Activated naive CD4-positive, alpha-beta T cell treated with anti-CD3 and anti-CD28 coated beads, Interleukin-2, amount 10 ng/mL, durations not matched to agents 7 days and 5 days (primary cell): ENCODE measurements around the gene INPP1.
"Not testable (repeated sequence)": the region's sequence is repeated elsewhere in the genome, so short reads cannot be mapped to it uniquely, and the experiment has no call there.

Source experiments
- CTCF ChIA-PET: fragments of 350-600 bp; sonication (Branson Sonifier 250); formaldehyde crosslinking; loops from one replicate; lab custom pipeline; 2021; ENCODE audit warnings: antibody characterized with exemption; lab: Charles Lee
- DNase-seq: peaks from one replicate; pipeline ENCODE4 v3.0.0-alpha.2; 2020
- H3K27ac Mint-ChIP-seq: one replicate; pipeline ENCODE4 v1.8.0; 2021; ENCODE audit warnings: mild to moderate bottlenecking, moderate library complexity, mixed read lengths
- H3K27me3 Mint-ChIP-seq: one replicate; pipeline ENCODE4 v1.8.0; 2021; ENCODE audit warnings: mild to moderate bottlenecking, mixed read lengths
- H3K36me3 Mint-ChIP-seq: one replicate; pipeline ENCODE4 v1.8.0; 2021; ENCODE audit warnings: mixed read lengths
- H3K4me1 Mint-ChIP-seq: one replicate; pipeline ENCODE4 v1.8.0; 2021; ENCODE audit warnings: mixed read lengths
- H3K4me3 Mint-ChIP-seq: one replicate; pipeline ENCODE4 v1.8.0; 2021; ENCODE audit warnings: mild to moderate bottlenecking, moderate library complexity, mixed read lengths
- H3K9me3 Mint-ChIP-seq: one replicate; pipeline ENCODE4 v1.8.0; 2021; ENCODE audit warnings: mixed read lengths

The INPP1 gene

GRCh38 chr2:190343536-190344275 is at the start of gene INPP1:
TSS of gene INPP1 (plus strand) at chr2:190343589. CDS start at chr2:190360103, 16,514 bp downstream.
- peaks cover 27% of the 10 kb centered on the region for H3K27me3 Mint-ChIP-seq
- no peaks in the 10 kb centered on the region for H3K36me3 Mint-ChIP-seq
- CTCF ChIA-PET, result interaction anchor here (0.8 to 1.9 kb wide), 7 partner anchors 12 to 27 kb away, joined by 3 to 12 read pairs (median 5); no protein-coding TSS in a partner anchor
- H3K4me1 Mint-ChIP-seq, result peaks cover 14% of the 10 kb centered on the region
- peak within 1 kb of the TSS; percentile 49 for H3K27ac Mint-ChIP-seq
- DNase-seq, result peak; percentile 59
- H3K4me3 Mint-ChIP-seq, result peak within 1 kb of the TSS; percentile 75
- H3K9me3 Mint-ChIP-seq, result no peaks in the 10 kb centered on the region

GRCh38 chr2:190297880-190298279 is 45.5 kb upstream of the INPP1 start:
- H3K36me3 Mint-ChIP-seq, CTCF ChIA-PET, H3K4me1 Mint-ChIP-seq, H3K27me3 Mint-ChIP-seq, H3K9me3 Mint-ChIP-seq, DNase-seq, H3K4me3 Mint-ChIP-seq, H3K27ac Mint-ChIP-seq: not testable (repeated sequence)

- H3K4me3 Mint-ChIP-seq, result no peak overlapping the region
- H3K27me3 Mint-ChIP-seq, result no peaks in the 10 kb centered on the region
- H3K36me3 Mint-ChIP-seq, result peaks cover 3% of the 10 kb centered on the region
- H3K27ac Mint-ChIP-seq, result no peak overlapping the region
- peaks cover 6% of the 10 kb centered on the region for H3K9me3 Mint-ChIP-seq
- no peaks in the 10 kb centered on the region for H3K4me1 Mint-ChIP-seq
- DNase-seq, result no peak
- CTCF ChIA-PET, result no interaction called here
These were observed 42.4 kb upstream of the INPP1 start for GRCh38 chr2:190301032-190301431.

DNA sequence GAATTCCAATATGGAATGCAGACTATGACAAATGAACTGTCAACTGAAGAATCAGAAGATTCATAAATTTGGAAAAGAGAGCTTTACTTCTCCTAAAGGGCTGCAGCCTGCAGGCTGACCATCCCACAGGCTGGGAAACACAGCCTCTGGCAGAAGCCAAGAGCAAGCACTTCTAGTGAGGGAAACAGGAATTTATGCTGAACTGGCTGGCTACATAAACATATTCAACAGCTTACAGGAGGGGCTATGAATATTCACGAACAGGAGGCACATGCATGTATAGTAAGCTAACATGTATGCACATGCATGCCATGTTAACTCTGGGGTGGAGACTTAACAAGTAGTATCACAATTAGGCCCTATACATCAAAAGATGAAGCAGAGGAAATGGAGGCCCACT is 41.3 kb upstream of the INPP1 start:
- Mint-ChIP-seq H3K27me3 (no peaks in the 10 kb centered on the region), H3K4me1 (no peaks in the 10 kb centered on the region), H3K36me3 (peaks cover 6% of the 10 kb centered on the region), H3K27ac (no peak overlapping the region), H3K9me3 (peaks cover 6% of the 10 kb centered on the region), H3K4me3 (no peak overlapping the region)
- no peak for DNase-seq
- CTCF ChIA-PET, result no interaction called here

GRCh38 chr2:190303647-190304046 is 39.7 kb upstream of the INPP1 start:
- no peak for DNase-seq
- Mint-ChIP-seq H3K36me3 (peaks cover 6% of the 10 kb centered on the region), H3K4me1 (no peaks in the 10 kb centered on the region), H3K27ac (no peak overlapping the region), H3K9me3 (peaks cover 6% of the 10 kb centered on the region), H3K27me3 (no peaks in the 10 kb centered on the region), H3K4me3 (no peak overlapping the region)
- CTCF ChIA-PET, result no interaction called here

DNA sequence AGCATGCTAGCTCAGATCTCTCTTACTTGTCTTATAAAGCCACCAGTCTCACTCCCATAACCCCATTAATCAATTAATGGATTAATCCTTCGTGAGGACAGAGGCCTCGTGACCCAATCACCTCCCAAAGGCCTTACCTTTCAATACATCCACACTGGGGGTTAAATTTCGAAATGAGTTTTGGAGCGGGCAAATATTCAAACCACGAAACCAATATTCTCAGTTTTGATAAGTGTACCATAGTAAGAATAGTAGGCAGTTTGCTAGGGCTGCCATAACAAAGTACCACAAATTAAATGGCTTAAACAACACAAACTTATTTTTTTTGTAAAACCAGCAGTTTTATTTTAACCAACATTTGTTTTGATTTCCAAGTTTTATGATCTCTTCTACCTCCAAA is 39.0 kb upstream of the INPP1 start:
- no peak for DNase-seq
- H3K9me3 Mint-ChIP-seq, result peaks cover 6% of the 10 kb centered on the region
- CTCF ChIA-PET, result no interaction called here
- H3K4me1 Mint-ChIP-seq, result no peaks in the 10 kb centered on the region
- no peak overlapping the region for H3K4me3 Mint-ChIP-seq
- H3K36me3 Mint-ChIP-seq, result peaks cover 6% of the 10 kb centered on the region
- H3K27ac Mint-ChIP-seq, result no peak overlapping the region
- H3K27me3 Mint-ChIP-seq, result no peaks in the 10 kb centered on the region

- H3K27me3 Mint-ChIP-seq, result no peaks in the 10 kb centered on the region
These were observed 35.4 kb upstream of the INPP1 start for GRCh38 chr2:190308031-190308430.

DNA sequence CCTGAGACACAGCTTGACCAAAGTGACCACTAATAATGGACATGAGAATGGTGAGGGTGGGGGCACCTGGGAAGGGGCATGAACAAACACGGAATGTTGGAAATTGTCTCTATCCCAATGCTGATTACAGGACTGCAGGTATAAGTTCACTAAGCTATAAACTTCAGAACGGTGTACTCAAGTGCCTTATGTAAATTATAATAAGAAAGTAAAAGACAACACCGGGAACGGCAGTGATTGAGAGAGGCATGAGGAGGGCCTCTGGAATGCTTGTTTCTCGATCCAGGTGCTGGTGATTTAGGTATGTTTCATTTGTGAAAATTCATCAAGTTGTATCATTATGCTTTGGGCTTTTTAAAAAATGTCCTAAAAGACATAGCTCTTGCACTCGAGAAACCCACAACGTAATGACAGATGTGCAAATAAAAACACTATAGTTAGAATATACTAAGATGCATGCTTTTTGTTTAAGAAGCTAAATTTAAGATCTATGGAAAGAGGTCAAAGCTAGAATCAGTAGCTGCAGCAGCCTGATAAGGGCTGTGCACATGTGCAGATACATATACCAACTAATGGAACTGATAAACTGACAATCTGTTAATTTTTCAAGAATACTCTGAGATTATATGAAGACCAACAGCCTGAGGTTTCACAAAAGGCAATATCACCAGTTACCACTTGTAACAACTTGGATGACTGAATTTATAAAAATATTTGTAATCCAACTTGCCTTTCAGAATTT is 31.3 kb upstream of the INPP1 start:
- no peaks in the 10 kb centered on the region for H3K9me3 Mint-ChIP-seq
- no peaks in the 10 kb centered on the region for H3K36me3 Mint-ChIP-seq
- CTCF ChIA-PET, result interaction anchor here (0.6 kb wide), 1 partner anchor 45 kb away, joined by 3 read pairs; no protein-coding TSS in a partner anchor
- no peaks in the 10 kb centered on the region for H3K27me3 Mint-ChIP-seq
- peaks cover 9% of the 10 kb centered on the region for H3K4me1 Mint-ChIP-seq
- no peak for DNase-seq
- no peak overlapping the region for H3K4me3 Mint-ChIP-seq
- H3K27ac Mint-ChIP-seq, result no peak overlapping the region

More at GRCh38 chr2:190308031-190308430, 35.4 kb upstream of the INPP1 start:
- no peaks in the 10 kb centered on the region for H3K9me3 Mint-ChIP-seq
- H3K4me1 Mint-ChIP-seq, result no peaks in the 10 kb centered on the region
- no peak overlapping the region for H3K27ac Mint-ChIP-seq
- no peak for DNase-seq
- H3K4me3 Mint-ChIP-seq, result no peak overlapping the region
- peaks cover 3% of the 10 kb centered on the region for H3K36me3 Mint-ChIP-seq
- CTCF ChIA-PET, result no interaction called here

GRCh38 chr2:190312635-190313025 is 30.8 kb upstream of the INPP1 start:
- H3K27ac Mint-ChIP-seq, result not testable (repeated sequence)

DNA sequence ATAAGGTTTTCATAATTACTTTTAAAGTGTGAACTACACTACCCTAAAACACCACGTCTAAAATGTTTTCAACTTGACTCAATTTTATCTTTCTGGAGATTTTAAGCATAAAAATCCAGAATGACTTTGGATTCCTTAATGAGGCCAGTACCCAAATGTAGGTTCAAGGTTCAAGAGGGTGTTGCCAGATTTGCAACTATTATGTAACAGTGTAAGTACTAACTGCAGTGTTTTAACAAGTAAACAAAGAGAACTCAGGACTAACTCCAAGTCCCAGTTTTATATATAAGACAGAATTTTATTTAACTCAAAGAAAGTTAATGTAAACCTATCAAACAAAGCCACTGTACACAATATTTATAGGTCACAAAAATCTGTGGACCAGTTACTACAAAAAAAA is 29.5 kb upstream of the INPP1 start:
- H3K9me3 Mint-ChIP-seq, result no peaks in the 10 kb centered on the region
- DNase-seq, result no peak
- no peak overlapping the region for H3K4me3 Mint-ChIP-seq
- CTCF ChIA-PET, result no interaction called here
- H3K36me3 Mint-ChIP-seq, result no peaks in the 10 kb centered on the region
- no peak overlapping the region for H3K27ac Mint-ChIP-seq
- H3K4me1 Mint-ChIP-seq, result peaks cover 22% of the 10 kb centered on the region
- no peaks in the 10 kb centered on the region for H3K27me3 Mint-ChIP-seq

More at GRCh38 chr2:190312635-190313025, 30.8 kb upstream of the INPP1 start:
- DNase-seq, H3K9me3 Mint-ChIP-seq, H3K36me3 Mint-ChIP-seq, CTCF ChIA-PET, H3K4me3 Mint-ChIP-seq, H3K27me3 Mint-ChIP-seq: not testable (repeated sequence)
- peaks cover 14% of the 10 kb centered on the region for H3K4me1 Mint-ChIP-seq

- H3K36me3 Mint-ChIP-seq, result peaks cover 3% of the 10 kb centered on the region
- CTCF ChIA-PET, result interaction anchor here (0.6 to 0.7 kb wide), 2 partner anchors 67 to 259 kb away, joined by 3 read pairs; no protein-coding TSS in a partner anchor
- no peaks in the 10 kb centered on the region for H3K27me3 Mint-ChIP-seq
- H3K27ac Mint-ChIP-seq, result no peak overlapping the region
- H3K4me3 Mint-ChIP-seq, result no peak overlapping the region
- H3K9me3 Mint-ChIP-seq, result no peaks in the 10 kb centered on the region
- H3K4me1 Mint-ChIP-seq, result peaks cover 32% of the 10 kb centered on the region
- no peak for DNase-seq
These were observed 28.1 kb upstream of the INPP1 start for GRCh38 chr2:190315273-190315672.

DNA sequence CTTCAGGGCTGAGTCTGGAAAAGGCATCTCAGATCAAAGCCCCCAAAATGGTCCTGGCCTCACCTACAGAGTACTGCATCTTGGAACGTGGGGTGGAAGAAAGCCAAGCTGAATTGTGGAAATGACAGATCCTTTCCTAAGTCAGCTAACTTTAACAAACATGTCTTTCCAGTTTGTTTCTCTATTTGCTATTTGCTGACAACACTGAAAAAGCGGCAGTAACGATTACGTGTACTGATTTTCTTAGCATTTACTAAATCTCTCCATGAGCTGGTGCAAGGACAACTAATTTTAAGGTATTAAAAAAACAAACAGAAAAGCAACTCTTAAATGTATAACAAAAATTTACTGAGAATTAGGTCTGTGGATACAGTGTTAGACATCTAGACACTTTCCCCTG is 24.9 kb upstream of the INPP1 start:
- Mint-ChIP-seq H3K27me3 (no peaks in the 10 kb centered on the region), H3K4me1 (peaks cover 47% of the 10 kb centered on the region), H3K9me3 (no peaks in the 10 kb centered on the region), H3K36me3 (peaks cover 3% of the 10 kb centered on the region), H3K4me3 (peak overlapping the region; percentile 96), H3K27ac (peak overlapping the region; percentile 92)
- CTCF ChIA-PET, result interaction anchor here (0.9 to 1.3 kb wide), 4 partner anchors 41 to 520 kb away, joined by 3 to 5 read pairs (median 4); no protein-coding TSS in a partner anchor
- DNase-seq, result no peak

DNA sequence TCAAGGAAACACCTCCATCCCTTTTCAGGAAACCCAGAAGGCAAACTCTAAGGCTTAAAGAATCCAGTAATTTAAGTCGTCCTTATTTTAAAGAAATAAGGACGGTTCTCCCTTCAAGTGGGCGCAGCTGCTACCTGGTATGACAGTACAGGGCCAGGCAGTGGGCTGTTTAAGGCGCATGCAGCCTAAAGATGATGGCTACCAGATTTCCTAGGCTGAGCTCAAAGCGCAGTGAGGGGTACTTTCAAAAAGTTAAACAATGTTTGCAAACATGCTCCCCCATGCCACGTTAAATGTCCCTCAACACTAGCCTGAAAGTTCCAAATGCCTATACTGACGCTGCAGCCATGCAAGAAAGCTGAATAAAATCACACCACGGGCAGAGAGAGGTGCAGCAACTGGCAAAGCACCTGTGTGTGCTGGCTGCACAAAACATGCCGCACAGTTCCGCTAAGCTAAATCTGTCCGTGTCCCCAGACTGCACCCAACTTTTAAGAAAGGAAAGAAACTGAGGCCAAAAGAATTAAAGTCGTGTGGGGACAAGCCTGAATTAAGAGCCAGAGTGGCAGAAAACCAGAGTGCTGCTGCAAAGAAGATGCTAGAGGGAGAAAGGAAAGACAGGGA is 24.3 kb upstream of the INPP1 start:
- H3K9me3 Mint-ChIP-seq, result no peaks in the 10 kb centered on the region
- H3K27me3 Mint-ChIP-seq, result no peaks in the 10 kb centered on the region
- peak overlapping the region; percentile 92 for H3K27ac Mint-ChIP-seq
- H3K4me1 Mint-ChIP-seq, result peaks cover 47% of the 10 kb centered on the region
- H3K4me3 Mint-ChIP-seq, result peak overlapping the region; percentile 96
- H3K36me3 Mint-ChIP-seq, result peaks cover 3% of the 10 kb centered on the region
- DNase-seq, result peak; percentile 44
- CTCF ChIA-PET, result interaction anchor here (0.9 to 1.3 kb wide), 4 partner anchors 42 to 520 kb away, joined by 3 to 5 read pairs (median 4); no protein-coding TSS in a partner anchor
